Activated naive CD4-positive, alpha-beta T cell treated with anti-CD3 and anti-CD28 coated beads, Interleukin-2, amount 50 U/mL, for 24 hours (primary cell): Measurements from ENCODE around the gene NPHP4.

Experiments
- H3K27ac Mint-ChIP-seq: one replicate; pipeline ENCODE4 v1.8.0; 2021; ENCODE audit warnings: mild to moderate bottlenecking, mixed read lengths
- H3K27me3 Mint-ChIP-seq: one replicate; pipeline ENCODE4 v1.8.0; 2021; ENCODE audit warnings: mixed read lengths
- H3K36me3 Mint-ChIP-seq: one replicate; pipeline ENCODE4 v1.8.0; 2021; ENCODE audit warnings: mixed read lengths
- H3K4me1 Mint-ChIP-seq: one replicate; pipeline ENCODE4 v1.8.0; 2021; ENCODE audit warnings: mixed read lengths
- H3K4me3 Mint-ChIP-seq: one replicate; pipeline ENCODE4 v1.8.0; 2021; ENCODE audit warnings: mild to moderate bottlenecking, mixed read lengths
- H3K9me3 Mint-ChIP-seq: one replicate; pipeline ENCODE4 v1.8.0; 2021; ENCODE audit warnings: mixed read lengths

Gene NPHP4

DNA sequence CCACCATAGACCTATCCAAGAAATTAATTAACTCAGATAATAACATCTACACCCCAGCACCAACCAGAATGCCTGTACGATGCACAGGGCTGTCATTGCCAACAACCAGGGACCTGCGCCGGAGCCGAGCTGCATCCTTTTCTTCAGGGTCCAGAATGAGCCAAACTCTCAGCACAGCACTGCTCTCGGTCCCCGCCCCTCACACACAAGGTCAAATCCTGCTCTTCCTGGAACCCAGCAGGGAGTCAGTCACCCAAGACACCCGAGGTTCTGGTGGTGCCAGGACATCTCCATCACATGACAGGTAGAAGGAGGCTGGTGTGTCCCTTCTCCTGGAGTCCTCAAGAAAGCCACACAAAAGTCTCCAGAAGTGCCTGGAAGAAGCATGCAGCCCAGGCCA lies 31.9 kb downstream of the NPHP4 start:
- Mint-ChIP-seq H3K27me3 (no peaks in the 10 kb centered on the region), H3K36me3 (peaks cover 9% of the 10 kb centered on the region), H3K9me3 (no peaks in the 10 kb centered on the region), H3K4me1 (peaks cover 2% of the 10 kb centered on the region), H3K4me3 (no peak overlapping the region), H3K27ac (no peak overlapping the region)

DNA sequence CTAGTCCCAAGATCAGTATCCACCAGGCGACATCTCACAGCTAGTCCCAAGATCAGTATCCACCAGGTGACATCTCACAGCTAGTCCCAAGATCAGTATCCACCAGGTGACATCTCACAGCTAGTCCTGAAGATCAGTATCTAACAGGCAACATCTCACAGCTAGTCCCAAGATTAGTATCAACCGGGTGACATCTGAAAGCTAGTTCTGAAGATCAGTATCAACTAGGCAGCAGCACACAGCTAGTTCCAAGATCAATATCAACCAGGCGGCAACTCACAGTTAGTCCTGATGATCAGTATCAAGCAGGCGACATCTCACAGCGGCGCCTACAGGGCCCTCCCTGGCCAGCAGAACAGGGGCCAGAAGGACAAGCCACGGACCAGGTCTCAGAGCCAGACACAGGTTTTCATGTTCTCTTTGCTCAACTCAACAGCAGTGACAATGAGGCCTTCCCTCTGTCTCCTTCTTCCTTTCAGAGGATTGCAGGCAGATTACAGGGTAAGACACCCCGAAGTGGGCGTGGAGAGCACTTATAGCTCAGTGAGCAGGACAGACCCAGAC lies 32.5 kb downstream of the NPHP4 start:
- no peaks in the 10 kb centered on the region for H3K9me3 Mint-ChIP-seq
- no peak overlapping the region for H3K4me3 Mint-ChIP-seq
- H3K36me3 Mint-ChIP-seq = peaks cover 12% of the 10 kb centered on the region
- no peaks in the 10 kb centered on the region for H3K27me3 Mint-ChIP-seq
- peaks cover 8% of the 10 kb centered on the region for H3K4me1 Mint-ChIP-seq
- no peak overlapping the region for H3K27ac Mint-ChIP-seq

DNA sequence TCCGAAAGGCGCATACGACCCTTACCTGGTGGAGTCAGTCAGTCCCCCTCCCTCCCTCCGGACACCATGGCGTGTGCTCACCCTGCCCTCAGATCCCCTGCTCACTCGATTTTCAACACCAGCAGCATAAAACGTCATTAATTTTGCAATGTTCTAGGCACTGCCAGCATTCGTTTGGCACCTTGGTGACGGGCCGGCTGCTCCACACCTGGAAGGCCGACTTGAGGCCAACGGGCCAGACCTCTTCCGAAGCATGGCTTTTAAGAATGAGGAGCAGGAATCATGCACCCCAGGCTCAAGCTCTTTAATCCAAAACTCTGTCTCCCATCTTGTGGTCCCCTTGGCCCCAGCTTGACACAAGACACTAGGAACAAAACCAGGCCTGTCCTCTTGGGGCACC lies 33.1 kb downstream of the NPHP4 start:
- Mint-ChIP-seq H3K9me3 (no peaks in the 10 kb centered on the region), H3K4me1 (peaks cover 13% of the 10 kb centered on the region), H3K4me3 (no peak overlapping the region), H3K27ac (no peak overlapping the region), H3K27me3 (no peaks in the 10 kb centered on the region), H3K36me3 (peaks cover 15% of the 10 kb centered on the region)

DNA sequence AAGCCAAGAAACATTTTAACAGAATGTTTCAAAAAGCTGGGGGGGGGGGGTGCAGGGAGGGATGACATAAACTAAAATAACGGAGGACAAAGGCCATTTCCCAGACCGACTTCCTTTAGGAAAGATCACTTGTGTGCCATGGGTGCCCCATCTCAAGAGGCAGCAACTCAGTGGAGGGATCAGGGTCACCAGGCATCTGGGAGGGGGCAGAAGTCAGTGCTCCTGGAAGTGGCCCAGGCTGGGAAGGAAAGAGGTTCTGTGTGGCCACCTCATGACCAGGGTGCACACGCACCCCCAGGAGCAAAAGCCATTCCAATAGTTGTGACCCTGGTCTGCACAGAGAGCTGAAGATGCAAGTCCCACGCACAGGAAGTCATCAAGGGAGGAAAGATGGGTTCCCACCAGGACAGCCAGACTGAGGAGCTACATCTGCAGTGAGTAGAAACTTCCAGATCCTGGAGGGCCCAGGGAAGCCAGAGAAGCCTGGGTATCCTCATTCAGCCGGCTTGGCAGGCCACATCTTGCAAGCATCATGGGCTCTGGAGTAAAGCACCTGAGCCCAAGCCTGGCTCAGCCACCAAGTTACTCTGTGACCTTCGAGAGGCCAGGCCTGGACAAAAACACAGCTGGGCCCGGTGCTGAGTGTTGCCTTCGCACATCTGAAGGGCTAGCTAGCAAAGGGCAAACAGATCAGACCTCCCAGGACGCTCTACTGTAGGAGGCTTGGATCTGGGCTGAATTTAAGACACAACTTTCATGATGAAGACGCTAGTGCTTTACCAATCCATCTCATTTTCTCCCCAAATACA lies 36.0 kb downstream of the NPHP4 start:
- Mint-ChIP-seq H3K4me1 (peaks cover 13% of the 10 kb centered on the region), H3K36me3 (peaks cover 21% of the 10 kb centered on the region), H3K9me3 (no peaks in the 10 kb centered on the region), H3K27ac (no peak overlapping the region), H3K4me3 (no peak overlapping the region), H3K27me3 (no peaks in the 10 kb centered on the region)

DNA sequence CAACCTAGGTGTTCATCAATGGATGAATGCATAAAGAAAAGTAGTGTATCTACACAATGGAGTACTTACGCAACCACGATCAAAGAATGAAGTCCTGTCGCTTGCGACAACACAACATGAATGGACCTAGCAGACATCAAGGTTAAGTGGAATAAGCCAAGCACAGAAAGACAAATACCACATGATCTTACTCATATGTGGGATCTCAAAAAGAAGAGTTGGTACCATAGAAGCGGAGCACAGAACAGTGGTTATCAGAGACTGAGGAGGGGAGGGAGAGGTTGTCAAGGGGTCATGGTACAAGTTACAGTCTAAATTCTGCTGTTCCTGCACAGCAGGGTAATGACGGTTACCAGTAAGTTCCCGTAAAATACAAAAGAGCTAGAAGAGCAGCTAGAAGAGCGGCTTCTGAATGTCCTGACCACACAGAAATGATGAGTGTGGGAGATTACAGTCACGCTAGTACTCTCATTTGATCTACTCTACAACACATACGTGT lies 36.7 kb downstream of the NPHP4 start:
- Mint-ChIP-seq H3K27me3 (no peaks in the 10 kb centered on the region), H3K4me3 (no peak overlapping the region), H3K36me3 (peaks cover 17% of the 10 kb centered on the region), H3K9me3 (no peaks in the 10 kb centered on the region), H3K4me1 (peaks cover 13% of the 10 kb centered on the region), H3K27ac (no peak overlapping the region)

DNA sequence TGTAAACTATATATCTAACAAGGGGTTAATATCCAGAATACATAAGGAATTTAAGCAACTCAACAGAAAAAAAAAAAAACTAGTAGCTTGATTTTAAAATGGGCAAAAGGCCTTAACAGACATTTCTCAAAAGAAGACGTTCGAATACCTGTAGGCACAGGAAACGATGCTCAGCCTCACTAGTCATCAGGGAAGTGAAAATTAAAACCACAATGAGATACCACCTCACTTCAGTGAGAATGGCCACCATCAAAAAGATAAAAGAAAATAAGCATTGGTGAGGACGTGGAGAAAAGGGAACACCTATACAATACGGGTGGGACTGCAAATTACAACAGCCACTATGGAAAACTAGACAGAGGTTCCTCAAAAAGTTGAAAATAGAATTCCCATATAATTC lies 37.3 kb downstream of the NPHP4 start:
- Mint-ChIP-seq H3K27ac (no peak overlapping the region), H3K4me3 (no peak overlapping the region), H3K36me3 (peaks cover 17% of the 10 kb centered on the region), H3K27me3 (no peaks in the 10 kb centered on the region), H3K9me3 (no peaks in the 10 kb centered on the region), H3K4me1 (peaks cover 13% of the 10 kb centered on the region)

DNA sequence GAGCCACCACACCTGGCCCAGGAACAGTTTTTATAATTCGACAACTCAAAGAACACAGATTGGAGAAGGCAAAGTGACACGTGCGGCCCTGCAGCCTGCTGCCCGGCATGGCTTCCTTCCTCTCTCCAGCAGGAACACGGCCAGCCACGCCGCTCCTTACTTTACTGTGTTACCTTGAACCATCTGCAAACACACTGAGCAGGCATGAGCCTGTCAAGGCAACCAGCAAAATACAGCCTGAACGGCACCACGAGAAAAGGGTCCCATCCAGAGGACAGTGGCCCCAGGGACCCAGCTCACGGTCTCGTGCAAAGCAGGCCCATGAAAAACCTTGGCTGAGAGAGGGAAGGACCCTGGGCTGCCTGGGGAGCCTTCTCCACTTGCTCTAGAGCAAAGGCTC lies 38.8 kb downstream of the NPHP4 start:
- H3K27ac Mint-ChIP-seq = no peak overlapping the region
- H3K4me3 Mint-ChIP-seq = no peak overlapping the region
- H3K27me3 Mint-ChIP-seq = no peaks in the 10 kb centered on the region
- peaks cover 13% of the 10 kb centered on the region for H3K4me1 Mint-ChIP-seq
- no peaks in the 10 kb centered on the region for H3K9me3 Mint-ChIP-seq
- H3K36me3 Mint-ChIP-seq = peaks cover 17% of the 10 kb centered on the region

DNA sequence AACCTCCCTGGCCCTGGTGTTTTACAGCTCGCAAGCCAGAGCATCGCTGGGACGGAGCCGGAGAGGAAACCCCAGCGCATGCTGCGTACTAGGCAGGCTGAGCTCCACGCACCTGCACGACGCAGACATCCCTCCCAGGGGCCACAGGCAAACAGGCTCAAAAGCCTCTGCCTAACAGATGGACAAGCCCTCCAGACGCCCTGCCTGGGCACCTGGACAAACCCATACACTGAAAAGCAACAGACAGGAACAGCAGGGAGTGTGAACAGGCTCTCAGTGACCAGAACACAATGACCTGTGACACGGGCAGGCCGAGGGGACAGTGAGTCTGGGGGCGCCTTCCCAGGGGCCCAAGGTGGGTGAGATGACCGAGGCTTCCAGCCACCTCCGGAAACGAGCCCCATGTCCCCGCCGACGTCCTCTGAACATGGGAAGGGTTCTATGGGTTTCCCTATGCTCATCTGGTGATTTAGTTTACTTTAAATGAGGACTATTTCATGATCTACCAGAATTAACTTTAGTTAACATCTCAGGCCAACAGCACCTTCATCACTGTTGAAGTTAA lies 40.3 kb downstream of the NPHP4 start:
- Mint-ChIP-seq H3K4me3 (no peak overlapping the region), H3K36me3 (peaks cover 16% of the 10 kb centered on the region), H3K27me3 (no peaks in the 10 kb centered on the region), H3K27ac (no peak overlapping the region), H3K9me3 (no peaks in the 10 kb centered on the region), H3K4me1 (peaks cover 13% of the 10 kb centered on the region)

DNA sequence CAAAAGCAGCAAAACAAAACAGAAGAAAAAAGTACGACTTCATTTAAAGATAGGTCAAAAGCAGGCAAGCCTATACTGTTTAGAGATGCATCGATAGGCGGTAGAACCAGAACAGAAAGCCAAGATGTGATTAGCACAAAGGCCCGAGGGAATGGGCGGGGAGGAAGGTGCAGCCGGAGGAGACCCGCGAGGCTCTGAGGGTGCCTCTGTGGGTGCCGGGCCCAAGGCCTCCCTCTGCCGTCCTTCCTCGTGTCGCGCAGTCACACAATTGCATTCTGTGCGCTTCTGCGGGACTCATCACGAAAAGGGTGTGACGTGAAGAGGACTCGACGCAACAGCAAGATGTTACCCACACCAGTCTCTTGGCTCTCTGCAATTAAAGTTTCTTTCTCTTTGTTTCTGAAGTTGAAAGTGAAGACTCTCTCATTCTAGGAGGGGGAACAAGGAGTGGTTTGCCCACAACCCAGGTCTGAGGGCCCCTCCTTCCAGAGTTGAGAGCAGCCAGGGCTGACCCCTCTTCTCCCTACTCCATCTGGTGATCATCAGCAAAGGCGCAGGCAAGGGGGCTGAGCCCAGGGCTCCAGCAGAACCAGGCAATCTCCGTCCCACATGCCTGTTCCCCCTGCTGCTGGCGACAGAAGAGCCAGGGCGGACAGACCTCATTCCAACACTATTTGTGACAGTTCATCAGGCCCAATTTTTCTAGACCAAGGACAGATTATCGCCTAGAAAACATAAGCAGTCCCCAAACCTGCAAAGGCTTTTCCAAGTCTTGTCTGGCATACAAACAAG lies 41.0 kb downstream of the NPHP4 start:
- H3K4me1 Mint-ChIP-seq = peaks cover 13% of the 10 kb centered on the region
- H3K36me3 Mint-ChIP-seq = peaks cover 17% of the 10 kb centered on the region
- H3K27ac Mint-ChIP-seq = no peak overlapping the region
- no peak overlapping the region for H3K4me3 Mint-ChIP-seq
- H3K27me3 Mint-ChIP-seq = no peaks in the 10 kb centered on the region
- no peaks in the 10 kb centered on the region for H3K9me3 Mint-ChIP-seq

DNA sequence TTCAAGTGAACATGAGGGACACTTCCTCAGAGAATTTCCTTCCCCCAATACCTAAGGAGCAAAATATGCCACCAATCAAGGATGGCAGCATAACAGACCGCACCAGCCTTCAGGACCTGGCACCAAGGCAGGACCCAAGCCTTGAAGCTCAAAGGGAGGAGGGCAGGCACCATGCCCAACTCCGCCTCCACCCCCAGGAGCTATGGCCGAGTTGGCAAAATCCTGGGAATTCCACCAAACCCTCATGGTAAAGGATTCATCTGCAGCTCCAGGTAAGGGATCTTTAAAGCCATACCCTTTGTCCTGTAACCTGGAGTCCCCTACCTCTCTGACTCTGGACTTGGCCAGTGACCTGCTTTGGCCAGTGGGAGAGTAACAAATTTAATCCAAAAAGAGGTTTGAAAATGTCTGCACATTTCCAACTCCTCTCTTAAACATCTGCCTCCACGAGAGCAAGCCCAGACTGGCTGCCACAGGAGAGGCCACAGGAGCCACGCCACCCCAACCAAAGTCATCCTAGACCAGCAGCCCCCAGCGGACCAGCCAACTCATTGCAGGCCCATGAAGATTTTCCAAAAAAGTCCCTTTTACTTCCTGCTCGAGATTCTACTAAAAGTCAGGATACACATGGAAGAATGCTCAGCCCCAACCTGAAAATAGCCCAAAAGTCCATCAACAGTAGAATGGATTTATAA lies 41.9 kb downstream of the NPHP4 start:
- no peaks in the 10 kb centered on the region for H3K27me3 Mint-ChIP-seq
- H3K4me3 Mint-ChIP-seq = no peak overlapping the region
- no peak overlapping the region for H3K27ac Mint-ChIP-seq
- H3K9me3 Mint-ChIP-seq = no peaks in the 10 kb centered on the region
- H3K36me3 Mint-ChIP-seq = peaks cover 15% of the 10 kb centered on the region
- H3K4me1 Mint-ChIP-seq = peaks cover 11% of the 10 kb centered on the region

DNA sequence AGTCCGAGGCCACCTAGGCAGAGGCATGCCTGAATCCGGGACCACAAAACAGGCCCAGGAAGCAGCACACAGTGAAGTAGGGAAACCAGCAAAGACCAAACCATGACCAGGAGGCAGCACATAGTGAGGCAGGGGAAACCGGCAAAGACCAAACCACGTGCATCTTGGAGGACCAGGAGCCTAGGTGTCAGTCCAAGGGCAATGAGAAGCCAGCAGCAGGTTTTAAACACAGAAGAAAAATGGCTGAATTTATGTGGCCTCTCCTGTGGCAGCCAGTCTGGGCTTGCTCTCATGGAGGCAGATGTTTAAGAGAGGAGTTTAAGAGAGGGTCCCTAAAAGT lies 42.5 kb downstream of the NPHP4 start:
- H3K27me3 Mint-ChIP-seq = no peaks in the 10 kb centered on the region
- no peak overlapping the region for H3K4me3 Mint-ChIP-seq
- H3K27ac Mint-ChIP-seq = no peak overlapping the region
- H3K4me1 Mint-ChIP-seq = peaks cover 4% of the 10 kb centered on the region
- H3K36me3 Mint-ChIP-seq = peaks cover 11% of the 10 kb centered on the region
- H3K9me3 Mint-ChIP-seq = no peaks in the 10 kb centered on the region

DNA sequence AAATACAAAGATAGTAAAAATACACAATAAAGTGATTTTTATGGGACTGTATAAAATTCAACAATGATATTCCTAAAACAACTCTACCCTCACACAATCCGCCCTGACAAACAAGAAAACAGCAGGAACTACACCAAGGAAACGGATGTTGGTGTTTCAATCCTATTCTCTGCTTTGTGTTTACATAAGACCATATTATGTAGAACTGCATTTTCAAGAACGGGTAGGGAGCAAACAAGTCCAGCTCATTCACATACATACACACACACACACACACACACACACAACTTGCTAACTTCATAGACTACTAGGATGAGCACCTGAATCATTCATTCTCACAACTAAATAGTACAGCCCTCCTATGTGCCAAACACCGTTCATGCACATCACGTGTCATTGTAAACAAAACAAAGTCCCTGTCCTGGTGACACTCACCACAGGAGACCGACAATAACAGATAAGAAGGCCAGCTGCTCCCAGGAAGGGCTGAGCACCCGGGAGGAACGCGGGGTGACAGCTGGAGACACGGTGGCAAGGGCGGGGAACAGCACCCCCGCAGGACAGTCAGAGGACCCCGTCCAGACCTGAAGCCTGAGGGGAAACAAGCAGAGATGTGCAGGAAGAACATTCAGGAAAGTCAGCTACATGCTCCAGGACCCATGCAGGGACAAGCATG lies 43.0 kb downstream of the NPHP4 start:
- no peaks in the 10 kb centered on the region for H3K4me1 Mint-ChIP-seq
- H3K9me3 Mint-ChIP-seq = no peaks in the 10 kb centered on the region
- H3K4me3 Mint-ChIP-seq = no peak overlapping the region
- no peaks in the 10 kb centered on the region for H3K27me3 Mint-ChIP-seq
- H3K27ac Mint-ChIP-seq = no peak overlapping the region
- peaks cover 8% of the 10 kb centered on the region for H3K36me3 Mint-ChIP-seq

DNA sequence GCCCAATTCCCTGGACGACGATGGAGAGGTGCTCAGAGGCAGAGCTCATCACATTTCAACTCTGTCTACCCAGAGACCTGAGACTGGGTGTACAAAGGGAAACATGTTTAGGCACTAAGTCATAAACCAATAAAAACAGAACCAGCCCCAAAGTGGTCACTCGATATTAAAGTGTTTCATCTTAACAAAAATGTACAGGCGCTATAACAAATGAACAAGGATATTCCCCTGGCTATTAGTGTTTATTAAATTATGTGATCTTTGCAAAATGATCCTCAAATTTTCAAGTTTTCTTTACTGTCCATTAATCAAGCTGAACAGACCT lies 43.6 kb downstream of the NPHP4 start:
- no peak overlapping the region for H3K27ac Mint-ChIP-seq
- H3K36me3 Mint-ChIP-seq = peaks cover 5% of the 10 kb centered on the region
- H3K9me3 Mint-ChIP-seq = no peaks in the 10 kb centered on the region
- no peak overlapping the region for H3K4me3 Mint-ChIP-seq
- no peaks in the 10 kb centered on the region for H3K4me1 Mint-ChIP-seq
- H3K27me3 Mint-ChIP-seq = no peaks in the 10 kb centered on the region

DNA sequence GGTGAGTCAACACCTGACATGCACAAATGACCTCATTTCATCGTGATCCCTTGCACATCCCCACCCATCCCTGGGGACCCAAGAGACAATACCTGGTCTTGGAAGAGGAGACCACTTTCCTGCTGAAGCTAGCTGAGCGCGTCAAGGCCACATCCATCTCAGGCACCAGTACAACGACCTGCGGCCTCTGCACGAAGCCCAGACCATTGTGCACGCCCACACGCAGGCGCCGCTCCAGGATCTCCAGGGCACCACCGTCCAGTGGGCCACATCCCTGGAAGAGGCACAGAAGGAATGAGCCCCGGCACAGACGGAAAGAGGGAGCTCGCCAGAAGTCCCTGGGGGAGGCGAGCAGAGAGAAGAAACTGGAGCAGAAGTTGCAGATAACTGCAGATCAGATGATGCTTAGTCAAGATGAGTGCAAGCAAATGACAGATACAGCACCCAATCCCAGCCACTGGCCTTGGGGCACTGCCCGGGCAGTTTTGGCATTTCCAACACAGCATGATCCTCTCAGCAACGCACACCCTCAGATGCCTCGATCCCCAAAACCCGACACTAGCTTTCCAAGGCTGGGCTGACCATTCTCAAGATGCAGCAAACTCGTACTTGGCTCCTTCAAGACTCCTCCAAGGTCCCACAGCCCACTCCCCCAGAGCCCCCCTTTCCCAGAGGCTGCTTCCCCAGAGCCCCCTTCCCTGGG lies 44.1 kb downstream of the NPHP4 start:
- no peak overlapping the region for H3K27ac Mint-ChIP-seq
- no peaks in the 10 kb centered on the region for H3K9me3 Mint-ChIP-seq

More for the DNA sequence above, 44.1 kb downstream of the NPHP4 start:
- no peaks in the 10 kb centered on the region for H3K27me3 Mint-ChIP-seq
- peaks cover 5% of the 10 kb centered on the region for H3K36me3 Mint-ChIP-seq
- no peak overlapping the region for H3K4me3 Mint-ChIP-seq
- H3K4me1 Mint-ChIP-seq = no peaks in the 10 kb centered on the region
